Neutrophil (primary cell): ENCODE data around the gene LDLRAD2.
"Not testable (repeated sequence)": the region's sequence is repeated elsewhere in the genome, so short reads cannot be mapped to it uniquely, and the experiment has no call there.

Experiments
- H3K27ac ChIP-seq: fragments of 200-600 bp; sonication (generic); 2 replicates; pipeline ENCODE4 v1.5.1; 2016; ENCODE audit warnings: mild to moderate bottlenecking, moderate library complexity
- H3K27me3 ChIP-seq: fragments of 200-600 bp; sonication (generic); 2 replicates; pipeline ENCODE4 v1.6.0; 2016; ENCODE audit warnings: mild to moderate bottlenecking
- H3K36me3 ChIP-seq: fragments of 200-600 bp; sonication (generic); 2 replicates; pipeline ENCODE4 v1.5.1; 2017
- H3K4me1 ChIP-seq, 2 experiments: fragments of 200-600 bp in 1 of 2; sonication (generic) in 1 of 2; 1 replicate in 1 of 2; 2 replicates in 1 of 2; pipeline versions ENCODE4 v1.5.1 to v1.6.1; 2013 to 2016; ENCODE audit warnings: low read depth in 1 of 2, low read length in 1 of 2, mild to moderate bottlenecking in 1 of 2, moderate library complexity in 1 of 2; ENCODE audit not compliant: control insufficient read depth in 1 of 2, insufficient read depth in 1 of 2
- H3K4me3 ChIP-seq, 2 experiments: fragments of 200-600 bp in 1 of 2; sonication (generic) in 1 of 2; 1 replicate in 1 of 2; 2 replicates in 1 of 2; pipeline ENCODE4 v1.5.1; 2013 to 2016; ENCODE audit warnings: low read depth in 1 of 2, low read length in 1 of 2, mild to moderate bottlenecking in 1 of 2, moderate library complexity in 1 of 2
- H3K9me3 ChIP-seq: fragments of 200-600 bp; sonication (generic); 2 replicates; pipeline ENCODE4 v1.5.1; 2016
- TF ChIP-seq, protein P1 (sequence below): fragments of 200-600 bp; sonication (generic); IDR thresholded peaks from 2 replicates; pipeline ENCODE4 v1.5.1; 2016; ENCODE audit warnings: antibody characterized with exemption

The LDLRAD2 gene

DNA sequence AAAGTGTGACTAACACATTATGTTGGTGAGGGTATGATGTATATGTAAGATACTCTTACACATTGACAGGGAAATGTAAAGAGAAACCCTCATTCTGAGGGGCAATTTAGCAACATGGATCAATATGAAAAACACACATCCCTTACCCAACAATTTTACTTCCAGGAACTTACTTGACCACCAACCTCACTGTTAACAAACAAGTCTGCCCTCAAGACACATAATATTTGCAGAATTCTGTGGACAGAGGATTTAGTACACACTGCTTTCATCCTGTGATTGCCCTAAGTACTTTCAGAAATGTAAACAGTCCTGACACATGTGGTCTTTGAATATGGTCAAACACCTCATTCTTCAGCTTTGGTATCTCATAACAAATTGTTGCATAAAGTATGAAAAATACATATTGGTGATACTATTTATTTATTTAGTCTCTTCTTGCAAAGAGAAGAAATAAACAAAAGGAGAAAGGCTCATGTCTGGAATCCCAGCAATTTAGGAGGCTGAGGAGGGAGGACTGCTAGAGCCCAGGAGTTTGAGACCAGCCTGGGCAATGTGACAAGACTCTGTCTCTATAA lies 36.0 kb upstream of the LDLRAD2 start:
- Histone ChIP-seq H3K27me3 (no peaks in the 10 kb centered on the region), H3K9me3 (no peaks in the 10 kb centered on the region), H3K27ac (peak overlapping the region; percentile 59), H3K36me3 (no peaks in the 10 kb centered on the region), H3K4me3 (no peak overlapping the region), H3K4me1 (peaks cover 56 to 67% of the 10 kb centered on the region in 2 experiments)
- TF ChIP-seq, protein P1, sequence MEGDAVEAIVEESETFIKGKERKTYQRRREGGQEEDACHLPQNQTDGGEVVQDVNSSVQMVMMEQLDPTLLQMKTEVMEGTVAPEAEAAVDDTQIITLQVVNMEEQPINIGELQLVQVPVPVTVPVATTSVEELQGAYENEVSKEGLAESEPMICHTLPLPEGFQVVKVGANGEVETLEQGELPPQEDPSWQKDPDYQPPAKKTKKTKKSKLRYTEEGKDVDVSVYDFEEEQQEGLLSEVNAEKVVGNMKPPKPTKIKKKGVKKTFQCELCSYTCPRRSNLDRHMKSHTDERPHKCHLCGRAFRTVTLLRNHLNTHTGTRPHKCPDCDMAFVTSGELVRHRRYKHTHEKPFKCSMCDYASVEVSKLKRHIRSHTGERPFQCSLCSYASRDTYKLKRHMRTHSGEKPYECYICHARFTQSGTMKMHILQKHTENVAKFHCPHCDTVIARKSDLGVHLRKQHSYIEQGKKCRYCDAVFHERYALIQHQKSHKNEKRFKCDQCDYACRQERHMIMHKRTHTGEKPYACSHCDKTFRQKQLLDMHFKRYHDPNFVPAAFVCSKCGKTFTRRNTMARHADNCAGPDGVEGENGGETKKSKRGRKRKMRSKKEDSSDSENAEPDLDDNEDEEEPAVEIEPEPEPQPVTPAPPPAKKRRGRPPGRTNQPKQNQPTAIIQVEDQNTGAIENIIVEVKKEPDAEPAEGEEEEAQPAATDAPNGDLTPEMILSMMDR = no peak

- not testable (repeated sequence) for H3K4me3 ChIP-seq
Observed at GRCh38 chr1:21776925-21777324, 35.1 kb upstream of the LDLRAD2 start.

GRCh38 chr1:21778405-21778727 lies 33.7 kb upstream of the LDLRAD2 start:
- TF ChIP-seq, protein P1 = no peak

More at GRCh38 chr1:21776925-21777324, 35.1 kb upstream of the LDLRAD2 start:
- H3K4me1 ChIP-seq = peaks cover 56 to 67% of the 10 kb centered on the region in 2 experiments
- not testable (repeated sequence) for H3K9me3 ChIP-seq, H3K36me3 ChIP-seq, H3K27me3 ChIP-seq, H3K27ac ChIP-seq

DNA sequence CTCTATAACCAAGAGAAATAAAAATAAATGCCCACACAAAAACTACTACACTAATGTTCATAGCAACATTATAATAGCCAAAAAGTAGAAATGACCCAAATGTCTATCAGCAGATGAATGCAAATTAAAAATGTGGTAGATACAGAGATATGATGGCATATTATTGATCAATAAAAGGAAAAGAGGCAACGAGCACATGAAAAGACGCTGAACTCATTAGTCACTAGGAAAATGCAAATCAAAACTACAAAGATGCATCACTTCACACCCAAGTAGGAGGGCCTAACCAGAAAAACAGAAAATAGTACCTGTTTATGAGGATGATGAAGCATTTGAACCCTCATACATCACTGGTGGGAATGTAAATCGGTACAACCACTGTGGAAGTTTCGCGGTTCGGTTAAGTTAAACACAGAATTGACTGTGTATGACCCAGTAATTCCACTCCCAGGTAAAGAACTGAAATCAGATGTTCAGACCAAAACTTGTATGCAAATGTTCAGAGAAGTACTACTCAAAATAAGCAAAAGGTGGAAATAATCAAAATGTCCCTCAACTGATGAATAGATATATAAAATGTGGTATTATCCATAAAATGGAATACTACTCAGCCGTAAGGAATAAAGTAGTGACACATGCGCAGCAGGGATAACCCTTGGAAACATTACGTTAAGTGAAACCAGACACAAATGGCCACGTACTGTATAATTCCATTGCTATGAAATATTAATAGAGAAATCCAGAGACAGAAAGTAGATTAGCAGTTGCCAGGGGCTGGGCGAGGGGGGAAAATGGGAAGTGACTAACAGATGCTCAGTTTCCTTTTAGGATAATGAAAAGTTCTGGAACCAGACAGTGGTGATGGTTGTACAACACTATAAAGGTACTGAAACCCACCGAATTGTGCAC lies 32.2 kb upstream of the LDLRAD2 start:
- H3K9me3 ChIP-seq = no peaks in the 10 kb centered on the region
- no peak overlapping the region for H3K4me3 ChIP-seq
- no peaks in the 10 kb centered on the region for H3K36me3 ChIP-seq
- peaks cover 46 to 50% of the 10 kb centered on the region in 2 experiments for H3K4me1 ChIP-seq
- peak overlapping the region; percentile 24 for H3K27ac ChIP-seq
- no peaks in the 10 kb centered on the region for H3K27me3 ChIP-seq
- TF ChIP-seq, protein P1 = no peak

More at GRCh38 chr1:21778405-21778727, 33.7 kb upstream of the LDLRAD2 start:
- Histone ChIP-seq H3K4me1 (peaks cover 48 to 56% of the 10 kb centered on the region in 2 experiments), H3K27me3 (no peaks in the 10 kb centered on the region), H3K4me3 (no peak overlapping the region), H3K27ac (no peak overlapping the region), H3K9me3 (no peaks in the 10 kb centered on the region), H3K36me3 (no peaks in the 10 kb centered on the region)

GRCh38 chr1:21781815-21782348 lies 30.2 kb upstream of the LDLRAD2 start:
- TF ChIP-seq, protein P1 = no peak
- Histone ChIP-seq H3K27me3 (no peaks in the 10 kb centered on the region), H3K9me3 (no peaks in the 10 kb centered on the region), H3K27ac (peak overlapping the region; percentile 100), H3K4me3 (peak overlapping the region; percentile 85), H3K36me3 (no peaks in the 10 kb centered on the region), H3K4me1 (peaks cover 34 to 36% of the 10 kb centered on the region in 2 experiments)
